Ishikawa (cell line): ENCODE results near the gene SERP2.

Source experiments
- CEBPB ChIP-seq: IDR thresholded peaks from 2 replicates; pipeline ENCODE4 v1.6.1; 2012
- EP300 ChIP-seq: IDR thresholded peaks from 2 replicates; pipeline ENCODE4 v1.6.1; 2012; ENCODE audit warnings: borderline replicate concordance
- FOXM1 ChIP-seq: IDR thresholded peaks from 2 replicates; pipeline ENCODE4 v1.6.1; 2012; ENCODE audit warnings: low read depth, borderline replicate concordance
- MAX ChIP-seq: IDR thresholded peaks from 2 replicates; pipeline ENCODE4 v1.6.1; 2012
- TAF1 ChIP-seq: IDR thresholded peaks from 2 replicates; pipeline ENCODE4 v1.6.1; 2012; ENCODE audit warnings: low read depth, mild to moderate bottlenecking
- TCF12 ChIP-seq: IDR thresholded peaks from 2 replicates; pipeline ENCODE4 v1.6.1; 2012; ENCODE audit warnings: low read depth
- TEAD4 ChIP-seq: IDR thresholded peaks from 2 replicates; pipeline ENCODE4 v1.6.1; 2012
- YY1 ChIP-seq: IDR thresholded peaks from 2 replicates; pipeline ENCODE4 v1.6.1; 2012; ENCODE audit warnings: low read depth
- ZBTB7A ChIP-seq: IDR thresholded peaks from 2 replicates; pipeline ENCODE4 v1.6.1; 2012; ENCODE audit warnings: low read depth
- TF ChIP-seq, protein P1 (sequence below): IDR thresholded peaks from 2 replicates; pipeline ENCODE4 v1.6.1; 2012; ENCODE audit warnings: low read depth, mild to moderate bottlenecking

DNA sequence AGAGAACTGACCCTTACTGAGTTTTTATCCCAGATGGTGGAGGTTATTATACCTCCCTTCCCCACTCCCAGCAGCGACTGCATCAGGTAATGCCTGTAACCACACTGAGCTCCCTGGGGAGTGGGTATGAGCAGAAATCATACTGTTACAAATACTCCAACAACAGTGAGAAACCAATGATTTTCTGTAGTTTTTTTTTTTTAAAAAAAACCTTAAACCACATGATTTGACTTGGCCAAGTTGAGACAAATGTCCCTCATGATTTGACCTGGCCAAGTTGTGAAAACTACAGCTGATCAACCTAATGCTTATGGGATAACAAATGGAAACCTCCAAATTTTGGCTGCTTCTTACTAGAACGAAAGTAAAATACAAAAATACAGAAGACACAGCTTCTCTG, 33.1 kb upstream of the SERP2 start:
- TF ChIP-seq TAF1 (no peak), EP300 (no peak), MAX (no peak), YY1 (no peak), FOXM1 (no peak), CEBPB (no peak), TEAD4 (no peak), ZBTB7A (no peak), TCF12 (no peak)
- TF ChIP-seq, protein P1, sequence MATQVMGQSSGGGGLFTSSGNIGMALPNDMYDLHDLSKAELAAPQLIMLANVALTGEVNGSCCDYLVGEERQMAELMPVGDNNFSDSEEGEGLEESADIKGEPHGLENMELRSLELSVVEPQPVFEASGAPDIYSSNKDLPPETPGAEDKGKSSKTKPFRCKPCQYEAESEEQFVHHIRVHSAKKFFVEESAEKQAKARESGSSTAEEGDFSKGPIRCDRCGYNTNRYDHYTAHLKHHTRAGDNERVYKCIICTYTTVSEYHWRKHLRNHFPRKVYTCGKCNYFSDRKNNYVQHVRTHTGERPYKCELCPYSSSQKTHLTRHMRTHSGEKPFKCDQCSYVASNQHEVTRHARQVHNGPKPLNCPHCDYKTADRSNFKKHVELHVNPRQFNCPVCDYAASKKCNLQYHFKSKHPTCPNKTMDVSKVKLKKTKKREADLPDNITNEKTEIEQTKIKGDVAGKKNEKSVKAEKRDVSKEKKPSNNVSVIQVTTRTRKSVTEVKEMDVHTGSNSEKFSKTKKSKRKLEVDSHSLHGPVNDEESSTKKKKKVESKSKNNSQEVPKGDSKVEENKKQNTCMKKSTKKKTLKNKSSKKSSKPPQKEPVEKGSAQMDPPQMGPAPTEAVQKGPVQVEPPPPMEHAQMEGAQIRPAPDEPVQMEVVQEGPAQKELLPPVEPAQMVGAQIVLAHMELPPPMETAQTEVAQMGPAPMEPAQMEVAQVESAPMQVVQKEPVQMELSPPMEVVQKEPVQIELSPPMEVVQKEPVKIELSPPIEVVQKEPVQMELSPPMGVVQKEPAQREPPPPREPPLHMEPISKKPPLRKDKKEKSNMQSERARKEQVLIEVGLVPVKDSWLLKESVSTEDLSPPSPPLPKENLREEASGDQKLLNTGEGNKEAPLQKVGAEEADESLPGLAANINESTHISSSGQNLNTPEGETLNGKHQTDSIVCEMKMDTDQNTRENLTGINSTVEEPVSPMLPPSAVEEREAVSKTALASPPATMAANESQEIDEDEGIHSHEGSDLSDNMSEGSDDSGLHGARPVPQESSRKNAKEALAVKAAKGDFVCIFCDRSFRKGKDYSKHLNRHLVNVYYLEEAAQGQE, result no peak
